HUES64 (cell line): ENCODE data around the gene PHLDA2.
A peak's percentile ranks its signal among the peaks of the same experiment; 100 is the strongest.

ENCODE experiments used
- H3K27ac ChIP-seq: 2 replicates; pipeline ENCODE4 v1.7.0; 2013; ENCODE audit warnings: low read depth, low read length, inconsistent platforms
- H3K27me3 ChIP-seq: 2 replicates; pipeline ENCODE4 v1.6.1; 2013; ENCODE audit warnings: mild to moderate bottlenecking, low read length; ENCODE audit not compliant: insufficient read depth
- H3K36me3 ChIP-seq: 2 replicates; pipeline ENCODE4 v1.6.1; 2013; ENCODE audit warnings: mild to moderate bottlenecking, low read length; ENCODE audit not compliant: insufficient read depth
- H3K4me1 ChIP-seq: 2 replicates; pipeline ENCODE4 v1.6.1; 2013; ENCODE audit warnings: mild to moderate bottlenecking, low read length, moderate library complexity; ENCODE audit not compliant: insufficient read depth
- H3K4me3 ChIP-seq: 2 replicates; pipeline ENCODE4 v1.5.1; 2013; ENCODE audit warnings: mild to moderate bottlenecking, low read length, moderate library complexity
- H3K9ac ChIP-seq: 2 replicates; pipeline ENCODE4 v1.6.1; 2013; ENCODE audit warnings: mild to moderate bottlenecking, low read depth, low read length
- H3K9me3 ChIP-seq: 2 replicates; pipeline ENCODE4 v1.6.1; 2013; ENCODE audit warnings: low read depth, low read length; ENCODE audit not compliant: insufficient read depth
- WGBS: fragments of 150-250, 120-280 bp; methylation state at CpG from one replicate; pipeline ENCODE4 v1.1.7; 2013; ENCODE audit warnings: missing lambda C conversion rate; 5-methylcytosine and 5-hydroxymethylcytosine counted together

The PHLDA2 gene

DNA sequence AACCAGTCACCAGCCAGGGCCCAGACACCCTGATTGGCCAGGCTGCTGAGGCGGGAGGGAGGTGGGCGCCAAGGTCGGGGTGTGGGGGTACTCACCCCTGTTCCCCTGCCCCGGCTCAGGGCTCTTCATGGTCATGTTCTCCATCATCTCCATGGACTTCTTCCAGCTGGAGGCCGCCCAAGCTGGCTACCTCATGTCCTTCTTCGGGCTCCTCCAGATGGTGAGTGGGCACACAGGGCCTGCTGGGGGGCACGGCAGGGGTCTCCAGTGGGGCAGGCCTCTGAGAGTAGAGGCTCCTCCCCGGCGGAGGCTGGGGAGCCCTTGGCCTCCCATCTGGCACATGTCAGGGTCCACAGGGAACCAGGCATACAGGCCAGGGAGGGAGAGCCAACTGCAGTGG lies 10.0 kb downstream of the PHLDA2 start:
- Histone ChIP-seq H3K4me1 (no peaks in the 10 kb centered on the region), H3K4me3 (no peak overlapping the region), H3K9me3 (no peaks in the 10 kb centered on the region), H3K27me3 (no peaks in the 10 kb centered on the region), H3K36me3 (no peaks in the 10 kb centered on the region), H3K9ac (no peak overlapping the region), H3K27ac (no peak overlapping the region)
- 93% methylated on average over 9 of the region's 9 CpGs for WGBS

DNA sequence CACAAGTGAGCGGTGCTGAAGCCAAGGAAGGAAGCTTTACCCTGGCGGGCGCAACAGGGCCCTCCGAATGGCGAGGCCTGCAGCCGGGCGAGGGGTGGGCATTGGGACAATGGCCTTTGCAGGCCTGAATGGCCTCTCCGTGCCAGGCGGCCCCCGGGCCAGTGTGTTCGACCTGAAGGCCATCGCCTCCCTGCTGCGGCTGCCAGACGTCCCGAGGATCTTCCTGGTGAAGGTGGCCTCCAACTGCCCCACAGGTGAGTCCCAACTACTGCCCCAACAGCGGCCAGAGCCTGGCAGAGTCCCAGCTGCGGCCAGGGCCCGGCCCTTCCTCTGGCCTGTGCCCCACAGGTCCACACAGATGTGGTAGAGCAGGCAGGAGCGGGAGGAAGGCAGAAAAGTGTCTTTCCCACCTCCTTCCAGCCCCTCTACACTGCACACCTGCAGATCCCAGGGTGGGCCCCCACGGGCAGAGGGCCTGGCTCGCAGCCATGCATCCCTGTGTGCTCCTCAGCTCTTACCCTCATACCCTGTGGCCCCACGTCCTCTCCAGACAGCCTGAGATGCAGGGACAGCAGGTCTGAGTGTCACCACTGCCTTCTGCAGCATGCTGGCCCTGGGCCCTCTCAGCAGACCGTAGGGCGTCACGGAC lies 11.3 kb downstream of the PHLDA2 start:
- Histone ChIP-seq H3K27me3 (no peaks in the 10 kb centered on the region), H3K4me1 (peaks cover 6% of the 10 kb centered on the region; the same call in 1 of the 2 replicates), H3K9me3 (no peaks in the 10 kb centered on the region), H3K36me3 (no peaks in the 10 kb centered on the region), H3K4me3 (no peak overlapping the region), H3K9ac (no peak overlapping the region), H3K27ac (no peak overlapping the region)
- 89% methylated on average over 25 of the region's 25 CpGs for WGBS

DNA sequence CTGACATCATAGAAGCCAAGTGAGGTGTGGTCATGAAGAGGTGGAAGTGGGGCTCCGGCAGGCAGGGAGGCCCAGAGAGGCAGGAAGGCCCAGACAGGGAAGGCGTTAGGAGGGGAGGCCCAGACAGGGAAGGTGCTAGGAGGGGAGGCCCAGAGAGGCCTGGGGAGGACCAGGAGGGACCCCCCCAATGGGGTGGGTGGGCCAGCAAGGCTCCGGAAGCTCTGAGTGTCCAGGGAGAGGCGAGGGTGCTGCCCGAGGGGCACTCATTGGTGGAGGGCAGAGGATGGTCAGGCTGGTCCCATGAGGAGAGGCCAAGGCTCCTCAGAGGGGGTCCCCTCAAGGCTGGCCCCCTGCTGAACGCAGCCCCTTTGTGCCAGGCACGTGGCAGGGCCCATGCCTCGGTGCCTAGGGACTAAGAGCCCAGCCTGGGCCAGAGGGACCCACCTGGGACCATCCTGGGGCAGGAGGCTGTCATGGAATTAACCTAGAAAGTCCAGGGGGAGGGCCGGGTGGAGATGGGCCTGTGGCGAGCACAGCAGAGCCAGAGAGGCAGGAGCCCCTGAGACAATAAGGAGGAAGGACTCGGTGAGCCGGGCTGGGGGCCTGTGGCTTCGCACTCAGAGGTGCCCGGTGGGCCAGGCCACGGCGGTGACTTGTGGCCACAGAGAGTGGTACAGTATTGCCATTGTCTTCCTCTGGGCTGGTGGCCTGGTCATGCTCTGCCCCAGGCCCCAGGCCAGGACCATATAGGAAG lies 12.2 kb downstream of the PHLDA2 start:
- no peak overlapping the region for H3K4me3 ChIP-seq
- no peaks in the 10 kb centered on the region for H3K36me3 ChIP-seq
- peaks cover 14% of the 10 kb centered on the region; the same call in 1 of the 2 replicates for H3K4me1 ChIP-seq
- 92% methylated on average over 16 of the region's 16 CpGs for WGBS
- no peak overlapping the region for H3K9ac ChIP-seq
- no peaks in the 10 kb centered on the region for H3K27me3 ChIP-seq
- H3K9me3 ChIP-seq = no peaks in the 10 kb centered on the region
- H3K27ac ChIP-seq = no peak overlapping the region

DNA sequence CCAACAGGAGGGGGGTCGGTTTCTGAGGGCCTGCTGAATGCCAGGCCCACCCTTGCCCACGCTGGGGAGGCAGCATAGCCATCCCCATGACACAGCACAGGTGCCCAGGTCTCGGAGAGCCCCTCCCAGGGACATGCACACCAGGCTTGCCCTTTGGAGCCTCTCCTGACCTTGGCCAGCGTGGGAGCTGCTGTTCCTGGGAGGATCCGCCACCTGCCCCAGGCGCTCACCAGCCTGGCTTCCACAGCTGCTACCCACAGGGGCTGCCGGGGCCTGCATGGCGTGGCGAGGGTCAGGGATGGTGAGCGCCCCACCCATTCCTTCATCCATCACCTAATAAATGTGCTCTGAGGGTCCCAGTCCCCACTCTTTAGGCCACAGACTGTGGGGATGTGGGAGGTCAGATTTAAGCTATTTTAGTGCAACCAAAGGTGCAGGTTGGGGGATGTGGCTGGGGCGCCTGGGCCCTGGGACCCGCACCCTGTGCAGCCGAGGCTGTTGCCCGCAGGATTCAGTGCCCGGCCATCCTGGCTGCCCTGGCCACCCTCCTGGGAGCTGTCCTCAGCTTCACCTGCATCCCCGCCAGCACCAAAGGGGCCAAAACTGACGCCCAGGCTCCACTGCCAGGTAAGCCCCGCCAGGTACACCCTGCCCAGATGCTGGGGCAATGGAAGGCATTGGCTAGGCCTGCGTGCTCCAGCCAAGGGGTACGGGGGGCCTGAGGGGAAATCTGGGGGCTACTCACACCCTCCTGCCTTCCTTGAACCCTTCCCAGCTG lies 12.9 kb downstream of the PHLDA2 start:
- Histone ChIP-seq H3K4me1 (peaks cover 15% of the 10 kb centered on the region; the same call in 1 of the 2 replicates), H3K27me3 (no peaks in the 10 kb centered on the region), H3K4me3 (no peak overlapping the region), H3K36me3 (no peaks in the 10 kb centered on the region), H3K9ac (no peak overlapping the region), H3K27ac (no peak overlapping the region), H3K9me3 (no peaks in the 10 kb centered on the region)
- WGBS = 89% methylated on average over 20 of the region's 20 CpGs

DNA sequence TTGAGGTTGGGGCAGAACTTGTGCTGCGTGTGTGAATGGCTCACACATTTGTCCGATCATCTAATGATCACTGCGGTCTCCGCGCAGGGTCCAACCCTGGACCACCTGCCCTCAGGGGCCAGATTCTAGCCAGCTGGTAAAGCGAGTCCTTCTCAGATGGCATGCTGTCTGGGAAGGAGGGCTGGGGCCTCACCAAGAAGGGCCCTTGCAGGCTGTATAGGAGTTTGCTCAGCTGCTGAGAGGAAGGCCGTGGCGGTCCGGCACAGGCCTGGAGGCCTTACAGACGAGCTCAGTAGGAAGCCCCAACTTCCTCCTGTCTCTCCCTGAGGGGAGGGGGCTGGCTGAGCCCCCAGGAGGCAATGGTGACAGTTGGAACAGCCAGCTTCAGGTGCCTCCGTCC lies 13.7 kb downstream of the PHLDA2 start:
- Histone ChIP-seq H3K27ac (no peak overlapping the region), H3K27me3 (no peaks in the 10 kb centered on the region; the same call in 1 of the 2 replicates), H3K4me1 (peaks cover 15% of the 10 kb centered on the region; the same call in 1 of the 2 replicates), H3K4me3 (no peak overlapping the region), H3K9me3 (no peaks in the 10 kb centered on the region), H3K9ac (no peak overlapping the region), H3K36me3 (no peaks in the 10 kb centered on the region)
- 91% methylated on average over 11 of the region's 11 CpGs for WGBS

DNA sequence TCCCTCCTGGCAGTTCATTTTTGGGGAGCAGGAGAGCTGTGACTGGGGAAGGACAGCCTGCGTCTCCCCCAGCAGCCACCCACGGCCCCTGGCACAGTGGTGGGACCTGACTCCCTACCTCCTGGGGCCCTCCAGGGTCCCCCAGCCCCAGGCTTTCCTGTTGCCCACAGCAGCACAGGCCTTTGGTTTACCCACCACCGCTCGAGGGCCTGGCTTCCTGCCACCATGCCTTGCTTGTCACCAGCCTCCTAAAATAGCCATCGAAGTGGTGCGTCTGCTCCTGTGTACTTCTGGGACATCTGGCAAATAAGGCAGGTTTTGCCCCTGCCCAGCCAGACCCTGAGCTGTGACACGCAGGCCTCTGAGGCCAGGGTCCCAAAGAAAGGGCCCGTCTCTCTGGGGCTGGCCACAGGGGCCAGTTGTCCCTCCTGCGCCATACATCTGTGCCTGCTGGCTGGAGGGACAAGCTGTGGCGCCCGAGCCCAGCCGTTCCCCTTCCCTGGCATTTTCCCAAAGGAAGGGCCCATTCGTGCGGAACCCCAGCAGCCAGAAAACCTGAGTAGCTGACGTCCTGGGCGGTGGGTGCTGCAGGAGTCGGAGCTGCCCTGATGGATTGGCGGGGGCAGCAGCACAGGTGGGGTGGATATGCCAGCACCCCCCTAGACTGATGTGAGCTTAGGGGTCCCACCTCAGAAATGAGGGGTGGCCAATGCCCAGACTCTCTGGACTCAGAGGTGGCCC lies 14.6 kb downstream of the PHLDA2 start:
- H3K4me3 ChIP-seq = no peak overlapping the region
- no peak overlapping the region for H3K27ac ChIP-seq
- no peak overlapping the region for H3K9ac ChIP-seq
- H3K9me3 ChIP-seq = no peaks in the 10 kb centered on the region
- H3K4me1 ChIP-seq = peaks cover 15% of the 10 kb centered on the region; the same call in 1 of the 2 replicates
- WGBS = 91% methylated on average over 18 of the region's 18 CpGs
- no peaks in the 10 kb centered on the region for H3K36me3 ChIP-seq
- H3K27me3 ChIP-seq = no peaks in the 10 kb centered on the region; the same call in 1 of the 2 replicates

DNA sequence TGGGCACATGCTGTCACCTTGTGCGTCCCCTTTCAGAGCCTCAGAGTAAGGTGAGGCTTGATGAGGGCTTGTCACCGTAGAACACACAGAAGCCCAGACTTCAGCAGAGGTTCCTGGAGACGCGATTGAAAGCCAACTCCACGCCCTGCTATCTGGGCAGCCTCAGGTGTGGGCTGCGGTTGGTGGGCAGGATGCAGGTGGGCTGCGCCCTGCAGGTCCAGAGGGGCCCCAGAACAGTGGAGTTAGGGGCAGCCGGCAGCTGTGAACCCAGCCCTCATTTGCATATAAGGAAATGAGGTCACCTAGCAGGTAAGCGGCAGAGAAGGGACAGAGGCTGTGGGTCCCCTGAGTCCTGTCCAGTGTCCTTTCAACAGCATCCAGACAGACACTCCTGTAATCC lies 15.4 kb downstream of the PHLDA2 start:
- H3K27ac ChIP-seq = no peak overlapping the region

DNA sequence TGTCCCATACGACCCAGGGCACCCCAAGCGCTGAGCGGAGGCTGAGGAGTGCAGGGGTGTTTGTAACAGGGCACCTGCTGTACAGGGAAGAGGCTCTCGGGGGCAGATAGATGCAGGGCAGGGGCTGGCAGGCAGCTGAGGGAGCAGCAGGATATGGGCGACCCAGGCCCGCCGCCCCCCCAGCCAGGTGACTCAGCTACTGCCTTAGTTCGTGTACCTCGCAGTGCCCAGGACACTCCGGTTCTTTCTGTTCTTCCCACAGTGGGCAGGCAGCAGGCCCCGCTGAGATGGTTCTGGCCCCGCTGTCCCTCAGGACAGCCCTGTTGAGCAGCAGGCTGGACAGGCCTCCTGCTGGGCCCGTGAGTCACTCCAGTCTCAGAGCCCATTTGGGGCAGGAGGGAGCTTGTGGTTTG lies 16.2 kb downstream of the PHLDA2 start:
- Histone ChIP-seq H3K27ac (no peak overlapping the region), H3K9me3 (no peaks in the 10 kb centered on the region), H3K9ac (0 out of 2 replicates have a peak overlapping the region, but pooled peaks have one; percentile 33), H3K36me3 (no peaks in the 10 kb centered on the region), H3K27me3 (no peaks in the 10 kb centered on the region; the same call in 1 of the 2 replicates), H3K4me3 (no peak overlapping the region), H3K4me1 (peaks cover 15% of the 10 kb centered on the region; the same call in 1 of the 2 replicates)
- 63% methylated on average over 13 of the region's 13 CpGs for WGBS

More for the DNA sequence above, 15.4 kb downstream of the PHLDA2 start:
- WGBS = 80% methylated on average over 8 of the region's 9 CpGs
- Histone ChIP-seq H3K9me3 (no peaks in the 10 kb centered on the region), H3K27me3 (no peaks in the 10 kb centered on the region; the same call in 1 of the 2 replicates), H3K9ac (no peak overlapping the region), H3K36me3 (no peaks in the 10 kb centered on the region), H3K4me1 (peaks cover 15% of the 10 kb centered on the region; the same call in 1 of the 2 replicates), H3K4me3 (no peak overlapping the region)

DNA sequence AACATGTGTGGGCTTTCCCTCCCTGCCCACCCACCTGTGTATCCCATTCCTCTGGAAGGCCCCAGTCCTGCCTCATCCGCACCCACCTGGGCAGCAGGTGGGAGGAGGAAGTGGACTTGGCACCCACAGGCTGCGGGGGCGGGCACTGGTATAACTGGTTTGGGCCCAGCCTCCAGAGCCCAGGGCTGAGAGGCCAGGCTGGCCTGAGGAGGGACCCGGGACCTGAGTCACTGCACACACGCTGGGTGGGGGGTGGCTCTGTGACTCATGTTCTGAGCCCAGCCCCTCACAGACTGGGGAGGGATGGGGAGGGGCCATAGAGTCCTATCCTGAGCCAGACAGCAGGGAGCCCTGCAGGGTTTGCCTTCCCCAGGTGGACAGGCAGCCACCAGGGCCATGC lies 16.7 kb downstream of the PHLDA2 start:
- Histone ChIP-seq H3K9ac (no peak overlapping the region), H3K36me3 (no peaks in the 10 kb centered on the region), H3K9me3 (no peaks in the 10 kb centered on the region), H3K27me3 (no peaks in the 10 kb centered on the region; the same call in 1 of the 2 replicates), H3K4me3 (no peak overlapping the region), H3K4me1 (peaks cover 15% of the 10 kb centered on the region; the same call in 1 of the 2 replicates), H3K27ac (no peak overlapping the region; the same call in 1 of the 2 replicates)
- WGBS = 52% methylated on average over 5 of the region's 5 CpGs

DNA sequence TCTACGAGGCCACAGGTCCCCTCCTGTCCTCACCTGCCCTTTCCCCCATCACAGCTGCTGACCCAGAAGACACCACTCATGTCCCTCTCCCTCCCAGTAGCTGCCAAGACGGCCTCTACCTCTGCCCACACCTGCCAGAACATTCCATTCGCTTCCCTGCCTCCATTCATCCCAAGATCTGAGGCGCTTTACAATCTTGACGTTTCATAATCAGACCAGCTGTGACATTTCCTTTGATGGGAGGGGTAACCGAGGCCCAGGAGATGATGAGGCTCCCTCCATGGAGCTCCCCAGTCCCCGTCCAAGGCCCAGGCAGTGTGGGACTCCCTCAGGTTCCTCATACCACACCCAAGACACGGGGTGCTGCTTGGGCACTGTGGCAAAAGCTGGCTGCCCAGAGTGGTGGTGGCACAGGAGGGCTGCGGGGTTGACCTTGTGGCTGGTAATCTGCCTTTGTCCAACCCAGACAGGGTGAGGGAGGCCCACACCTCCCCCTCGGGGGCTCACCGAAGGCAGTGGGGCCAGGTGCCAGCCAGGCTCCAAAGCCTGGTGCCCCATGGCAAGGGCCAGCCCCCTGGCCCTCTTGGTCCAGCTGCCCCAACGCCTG lies 17.3 kb downstream of the PHLDA2 start:
- H3K9me3 ChIP-seq = no peaks in the 10 kb centered on the region
- WGBS = 86% methylated on average over 12 of the region's 12 CpGs
- no peak overlapping the region for H3K9ac ChIP-seq

More for the DNA sequence above, 17.3 kb downstream of the PHLDA2 start:
- Histone ChIP-seq H3K4me1 (peaks cover 15% of the 10 kb centered on the region; the same call in 1 of the 2 replicates), H3K4me3 (no peak overlapping the region), H3K27me3 (no peaks in the 10 kb centered on the region; the same call in 1 of the 2 replicates), H3K27ac (no peak overlapping the region; the same call in 1 of the 2 replicates), H3K36me3 (no peaks in the 10 kb centered on the region)
